ENCODE measurements around the gene TMEM94. TPM values are rescaled to one million over a fixed set of nuclear protein-coding genes. Genes with fewer than 3 reads are reported as not detected.

The TMEM94 gene
- total RNA-seq, 1 experiment from 2014 or later: 109 TPM

- H3K4me3 ChIP-seq (ENCODE audit: low read depth, low read length): no peak overlapping the region
- H3K27me3 ChIP-seq (replicated peaks; ENCODE audit: control insufficient read depth, insufficient read depth, low read length): no peaks in the 10 kb centered on the region
- intact Hi-C loops (cut with micrococcal nuclease; ENCODE audit: unreplicated experiment): loop anchor here (2.0 kb wide), 1 partner anchor 34 kb away; no protein-coding TSS in a partner anchor
- Mint-ChIP-seq H3K4me3 (ENCODE audit: unreplicated experiment) (peak overlapping the region; percentile 18), H3K9me3 (ENCODE audit: unreplicated experiment) (no peaks in the 10 kb centered on the region), H3K27me3 (ENCODE audit: insufficient read depth, unreplicated experiment) (no peaks in the 10 kb centered on the region), H3K4me1 (ENCODE audit: low read depth, unreplicated experiment) (peaks cover 32% of the 10 kb centered on the region), H3K27ac (ENCODE audit: unreplicated experiment) (peak overlapping the region; percentile 81), H3K36me3 (ENCODE audit: insufficient read depth, unreplicated experiment) (peaks cover 78% of the 10 kb centered on the region)
- H3K36me3 ChIP-seq (ENCODE audit: control insufficient read depth, insufficient read depth, low read length): no peaks in the 10 kb centered on the region; the same call in 1 of the 2 replicates
- no peaks in the 10 kb centered on the region for H3K9me3 ChIP-seq
- TF ChIP-seq, protein P1, sequence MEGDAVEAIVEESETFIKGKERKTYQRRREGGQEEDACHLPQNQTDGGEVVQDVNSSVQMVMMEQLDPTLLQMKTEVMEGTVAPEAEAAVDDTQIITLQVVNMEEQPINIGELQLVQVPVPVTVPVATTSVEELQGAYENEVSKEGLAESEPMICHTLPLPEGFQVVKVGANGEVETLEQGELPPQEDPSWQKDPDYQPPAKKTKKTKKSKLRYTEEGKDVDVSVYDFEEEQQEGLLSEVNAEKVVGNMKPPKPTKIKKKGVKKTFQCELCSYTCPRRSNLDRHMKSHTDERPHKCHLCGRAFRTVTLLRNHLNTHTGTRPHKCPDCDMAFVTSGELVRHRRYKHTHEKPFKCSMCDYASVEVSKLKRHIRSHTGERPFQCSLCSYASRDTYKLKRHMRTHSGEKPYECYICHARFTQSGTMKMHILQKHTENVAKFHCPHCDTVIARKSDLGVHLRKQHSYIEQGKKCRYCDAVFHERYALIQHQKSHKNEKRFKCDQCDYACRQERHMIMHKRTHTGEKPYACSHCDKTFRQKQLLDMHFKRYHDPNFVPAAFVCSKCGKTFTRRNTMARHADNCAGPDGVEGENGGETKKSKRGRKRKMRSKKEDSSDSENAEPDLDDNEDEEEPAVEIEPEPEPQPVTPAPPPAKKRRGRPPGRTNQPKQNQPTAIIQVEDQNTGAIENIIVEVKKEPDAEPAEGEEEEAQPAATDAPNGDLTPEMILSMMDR (IDR thresholded peaks at IDR 0.05; ENCODE audit: insufficient read depth in 1 of 2, low read depth in 1 of 2, low read length in 1 of 2, severe bottlenecking in 1 of 2, unreplicated experiment in 1 of 2): no peak
- peaks cover 42% of the 10 kb centered on the region for H3K4me1 ChIP-seq
- no peak for DNase-seq
- ChIA-PET CTCF (no interaction called here), POLR2A (interaction anchor here (0.6 kb wide), 1 partner anchor 68 kb away, joined by 3 read pairs; no protein-coding TSS in a partner anchor)
- BruUV-seq (replicated peaks): no TSS peak
These were observed 74.6 kb downstream of the TMEM94 start for GRCh38 chr17:75530837-75531720.

DNA sequence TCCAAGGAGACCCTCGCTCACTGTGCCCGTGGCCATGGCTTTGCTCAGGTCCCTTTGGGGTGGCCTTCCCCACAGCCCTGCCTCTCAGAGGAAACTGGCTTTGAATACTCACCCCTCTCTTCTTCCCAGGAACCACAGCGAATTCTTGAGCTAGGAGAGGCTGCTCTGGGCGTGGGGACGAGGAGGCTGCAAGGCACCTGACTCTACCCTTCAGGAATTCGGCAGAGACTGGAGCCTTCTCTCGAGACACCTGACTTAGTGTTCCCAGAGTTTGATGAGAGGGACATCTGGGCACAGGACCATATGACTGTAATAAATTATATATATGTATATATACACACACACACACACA, 75.3 kb downstream of the TMEM94 start:
- H3K9me3 ChIP-seq: no peaks in the 10 kb centered on the region
- TF ChIP-seq, protein P1 (IDR thresholded peaks at IDR 0.05; ENCODE audit: insufficient read depth in 1 of 2, low read depth in 1 of 2, low read length in 1 of 2, severe bottlenecking in 1 of 2, unreplicated experiment in 1 of 2): no peak
- Mint-ChIP-seq H3K27me3 (ENCODE audit: insufficient read depth, unreplicated experiment) (no peaks in the 10 kb centered on the region), H3K27ac (ENCODE audit: unreplicated experiment) (peak overlapping the region; percentile 81), H3K4me1 (ENCODE audit: low read depth, unreplicated experiment) (peaks cover 37% of the 10 kb centered on the region), H3K9me3 (ENCODE audit: unreplicated experiment) (no peaks in the 10 kb centered on the region), H3K4me3 (ENCODE audit: unreplicated experiment) (no peak overlapping the region), H3K36me3 (ENCODE audit: insufficient read depth, unreplicated experiment) (peaks cover 72% of the 10 kb centered on the region)
- H3K4me1 ChIP-seq: peaks cover 48% of the 10 kb centered on the region
- H3K4me3 ChIP-seq (ENCODE audit: low read depth, low read length): no peak overlapping the region
- intact Hi-C loops (cut with micrococcal nuclease; ENCODE audit: unreplicated experiment): loop anchor here (2.0 kb wide), 1 partner anchor 33 kb away; no protein-coding TSS in a partner anchor
- H3K27me3 ChIP-seq (replicated peaks; ENCODE audit: control insufficient read depth, insufficient read depth, low read length): no peaks in the 10 kb centered on the region
- ChIA-PET CTCF (interaction anchor here (0.8 to 1.0 kb wide), 2 partner anchors 12 to 70 kb away, joined by 3 to 4 read pairs; no protein-coding TSS in a partner anchor), POLR2A (no interaction called here)
- BruUV-seq (replicated peaks): no TSS peak
- H3K36me3 ChIP-seq (ENCODE audit: control insufficient read depth, insufficient read depth, low read length): no peaks in the 10 kb centered on the region; the same call in 1 of the 2 replicates
- peak; percentile 44 to 51 for DNase-seq

DNA sequence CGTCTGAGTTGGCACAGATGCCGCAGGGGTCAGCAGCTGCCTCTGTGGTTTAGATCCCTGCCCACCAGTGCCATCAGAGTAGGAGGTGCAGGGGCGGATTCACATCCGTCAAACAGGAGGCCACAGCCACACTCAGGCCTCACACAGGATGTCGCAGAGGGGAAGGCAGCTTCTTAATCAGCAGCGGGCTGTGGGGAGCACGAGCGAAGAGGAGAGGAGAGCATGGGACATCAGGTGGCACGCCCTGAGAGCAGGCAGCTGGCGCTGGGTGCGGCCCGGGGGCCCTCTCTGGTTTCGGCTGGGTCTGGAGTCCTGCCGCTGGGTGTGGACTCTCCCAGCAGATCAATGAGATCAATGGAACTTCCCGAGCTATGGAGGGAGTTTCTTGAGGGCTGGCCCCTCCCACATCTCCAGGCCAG, 78.7 kb downstream of the TMEM94 start:
- Mint-ChIP-seq H3K27ac (ENCODE audit: unreplicated experiment) (peak overlapping the region; percentile 95), H3K9me3 (ENCODE audit: unreplicated experiment) (no peaks in the 10 kb centered on the region)
- DNase-seq: peak in 1 of 2 experiments; percentile 52

More for the DNA sequence above, 78.7 kb downstream of the TMEM94 start:
- Mint-ChIP-seq H3K4me3 (ENCODE audit: unreplicated experiment) (peak overlapping the region; percentile 63), H3K36me3 (ENCODE audit: insufficient read depth, unreplicated experiment) (peaks cover 69% of the 10 kb centered on the region), H3K4me1 (ENCODE audit: low read depth, unreplicated experiment) (peaks cover 52% of the 10 kb centered on the region), H3K27me3 (ENCODE audit: insufficient read depth, unreplicated experiment) (no peaks in the 10 kb centered on the region)
- no TSS peak for BruUV-seq (replicated peaks)
- no peaks in the 10 kb centered on the region; the same call in 1 of the 2 replicates for H3K36me3 ChIP-seq (ENCODE audit: control insufficient read depth, insufficient read depth, low read length)
- TF ChIP-seq, protein P1 (IDR thresholded peaks at IDR 0.05; ENCODE audit: insufficient read depth in 1 of 2, low read depth in 1 of 2, low read length in 1 of 2, severe bottlenecking in 1 of 2, unreplicated experiment in 1 of 2): no peak
- peaks cover 68% of the 10 kb centered on the region for H3K4me1 ChIP-seq
- H3K27me3 ChIP-seq (replicated peaks; ENCODE audit: control insufficient read depth, insufficient read depth, low read length): no peaks in the 10 kb centered on the region
- H3K9me3 ChIP-seq: no peaks in the 10 kb centered on the region
- H3K4me3 ChIP-seq (ENCODE audit: low read depth, low read length): no peak overlapping the region
- ChIA-PET POLR2A (interaction anchor here (0.8 kb wide), 1 partner anchor 9 kb away, joined by 3 read pairs; no protein-coding TSS in a partner anchor), CTCF (interaction anchor here (0.8 to 1.5 kb wide), 3 partner anchors 9 to 99 kb away, joined by 3 to 5 read pairs (median 4); partner anchors contain the start of gene TSEN54)
- intact Hi-C loops (cut with micrococcal nuclease; ENCODE audit: unreplicated experiment): no loop called here
